Measurements from ENCODE around the gene UCHL3.

The UCHL3 gene

DNA sequence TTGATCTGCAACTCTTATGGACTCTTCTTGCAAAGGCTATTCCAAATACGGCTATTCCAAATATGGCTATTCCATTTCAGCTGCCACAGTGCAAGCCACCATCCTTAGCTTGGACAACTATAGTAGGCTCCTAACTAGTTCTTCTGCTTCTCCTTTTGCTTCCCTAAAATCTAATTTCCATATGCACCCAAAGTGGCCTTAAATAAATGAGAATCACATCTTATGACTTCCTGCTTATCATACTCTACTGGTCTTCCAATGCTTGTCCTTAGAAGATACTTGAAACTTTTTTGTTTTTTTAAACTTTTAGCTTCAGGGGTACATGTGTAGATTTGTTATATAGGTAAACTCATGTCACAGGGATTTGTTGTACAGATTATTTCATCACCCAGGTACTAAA, 4.9 kb downstream of the UCHL3 start:
- TF ChIP-seq, protein P1, sequence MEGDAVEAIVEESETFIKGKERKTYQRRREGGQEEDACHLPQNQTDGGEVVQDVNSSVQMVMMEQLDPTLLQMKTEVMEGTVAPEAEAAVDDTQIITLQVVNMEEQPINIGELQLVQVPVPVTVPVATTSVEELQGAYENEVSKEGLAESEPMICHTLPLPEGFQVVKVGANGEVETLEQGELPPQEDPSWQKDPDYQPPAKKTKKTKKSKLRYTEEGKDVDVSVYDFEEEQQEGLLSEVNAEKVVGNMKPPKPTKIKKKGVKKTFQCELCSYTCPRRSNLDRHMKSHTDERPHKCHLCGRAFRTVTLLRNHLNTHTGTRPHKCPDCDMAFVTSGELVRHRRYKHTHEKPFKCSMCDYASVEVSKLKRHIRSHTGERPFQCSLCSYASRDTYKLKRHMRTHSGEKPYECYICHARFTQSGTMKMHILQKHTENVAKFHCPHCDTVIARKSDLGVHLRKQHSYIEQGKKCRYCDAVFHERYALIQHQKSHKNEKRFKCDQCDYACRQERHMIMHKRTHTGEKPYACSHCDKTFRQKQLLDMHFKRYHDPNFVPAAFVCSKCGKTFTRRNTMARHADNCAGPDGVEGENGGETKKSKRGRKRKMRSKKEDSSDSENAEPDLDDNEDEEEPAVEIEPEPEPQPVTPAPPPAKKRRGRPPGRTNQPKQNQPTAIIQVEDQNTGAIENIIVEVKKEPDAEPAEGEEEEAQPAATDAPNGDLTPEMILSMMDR (IDR thresholded peaks at IDR 0.05; ENCODE audit: low read depth, low read length) = no peak
- no peak overlapping the region for H3K4me3 ChIP-seq (ENCODE audit: low read depth, low read length)

DNA sequence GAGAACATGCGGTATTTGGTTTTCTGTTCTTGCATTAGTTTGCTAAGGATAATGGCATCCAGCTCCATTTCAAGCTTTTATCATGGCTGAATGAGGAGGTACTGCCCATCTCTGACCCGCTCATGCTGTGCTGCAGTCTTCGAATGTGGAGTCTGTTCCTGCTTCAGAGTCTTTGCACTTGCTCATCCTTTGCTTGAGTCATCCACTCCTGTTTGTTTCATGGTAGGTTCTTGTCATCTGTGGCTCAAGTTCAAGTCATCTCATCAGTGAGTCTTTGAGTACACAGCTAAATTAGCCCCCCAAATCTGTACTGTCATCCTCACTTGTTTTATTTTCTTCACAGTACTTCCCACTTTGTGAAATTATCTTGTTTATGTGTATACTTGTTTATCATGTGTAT, 5.4 kb downstream of the UCHL3 start:
- no peak overlapping the region for H3K4me3 ChIP-seq (ENCODE audit: low read depth, low read length)
- TF ChIP-seq, protein P1 (IDR thresholded peaks at IDR 0.05; ENCODE audit: low read depth, low read length) = no peak

DNA sequence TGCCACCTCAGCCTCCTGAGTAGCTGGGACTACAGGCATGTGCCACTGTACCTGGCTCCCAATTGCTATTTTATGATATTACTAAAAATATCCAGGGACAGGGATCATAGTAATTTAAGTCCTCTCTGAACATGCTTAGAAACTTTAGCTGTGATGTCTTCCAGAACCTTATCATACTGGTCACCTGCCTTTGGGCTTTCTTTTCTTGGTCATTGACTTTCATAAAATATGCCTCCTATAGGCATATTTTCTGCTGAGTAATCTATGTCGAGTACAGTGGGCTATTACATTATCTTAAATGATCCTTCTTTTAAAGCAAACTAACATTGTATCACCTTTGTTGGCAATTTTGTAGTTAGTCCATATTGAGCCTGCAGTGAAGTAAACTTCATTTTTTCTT, 6.2 kb downstream of the UCHL3 start:
- H3K4me3 ChIP-seq (ENCODE audit: low read depth, low read length) = no peak overlapping the region
- TF ChIP-seq, protein P1 (IDR thresholded peaks at IDR 0.05; ENCODE audit: low read depth, low read length) = no peak

- TF ChIP-seq, protein P1 (IDR thresholded peaks at IDR 0.05; ENCODE audit: low read depth, low read length) = no peak
- H3K4me3 ChIP-seq (ENCODE audit: low read depth, low read length) = no peak overlapping the region
Measured at GRCh38 chr13:75556961-75557360, 7.4 kb downstream of the UCHL3 start.

- TF ChIP-seq, protein P1 (IDR thresholded peaks at IDR 0.05; ENCODE audit: low read depth, low read length) = no peak
- H3K4me3 ChIP-seq (ENCODE audit: low read depth, low read length) = no peak overlapping the region
Measured at GRCh38 chr13:75558145-75558840, 8.7 kb downstream of the UCHL3 start.

GRCh38 chr13:75566658-75567057, 17.1 kb downstream of the UCHL3 start:
- H3K4me3 ChIP-seq (ENCODE audit: low read depth, low read length) = no peak overlapping the region
- TF ChIP-seq, protein P1 (IDR thresholded peaks at IDR 0.05; ENCODE audit: low read depth, low read length) = no peak; the same call in 1 of the 2 replicates

DNA sequence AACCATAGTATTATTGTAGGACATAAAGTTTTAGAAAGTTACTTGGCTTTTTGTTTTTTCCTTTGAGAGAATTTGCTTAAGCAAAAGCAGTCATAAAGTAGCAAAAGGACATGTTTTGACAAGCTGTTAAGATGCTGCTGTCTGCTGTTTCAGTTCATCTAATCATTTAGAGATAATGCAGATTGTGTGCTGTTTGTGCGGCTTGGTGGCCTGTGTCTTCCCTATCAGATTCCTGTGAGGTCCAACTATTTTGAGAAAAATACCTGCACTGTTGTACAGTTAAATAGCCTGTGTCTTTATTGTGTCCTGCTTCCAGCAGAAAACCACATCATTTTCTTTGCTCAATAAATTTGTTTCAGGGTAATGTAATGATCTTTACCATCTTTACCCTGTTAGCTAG, 20.0 kb downstream of the UCHL3 start:
- TF ChIP-seq, protein P1 (IDR thresholded peaks at IDR 0.05; ENCODE audit: low read depth, low read length) = no peak
- H3K4me3 ChIP-seq (ENCODE audit: low read depth, low read length) = no peak overlapping the region

Data from WI38 (cell line).